Measurements from ENCODE around the gene DENND1A. TPM values are rescaled to one million over a fixed set of nuclear protein-coding genes. Genes with fewer than 3 reads are reported as not detected.

Gene DENND1A
- total RNA-seq, 3 donors from 2014 or later, result 18.4 to 21.3 (median 20.1) TPM

DNA sequence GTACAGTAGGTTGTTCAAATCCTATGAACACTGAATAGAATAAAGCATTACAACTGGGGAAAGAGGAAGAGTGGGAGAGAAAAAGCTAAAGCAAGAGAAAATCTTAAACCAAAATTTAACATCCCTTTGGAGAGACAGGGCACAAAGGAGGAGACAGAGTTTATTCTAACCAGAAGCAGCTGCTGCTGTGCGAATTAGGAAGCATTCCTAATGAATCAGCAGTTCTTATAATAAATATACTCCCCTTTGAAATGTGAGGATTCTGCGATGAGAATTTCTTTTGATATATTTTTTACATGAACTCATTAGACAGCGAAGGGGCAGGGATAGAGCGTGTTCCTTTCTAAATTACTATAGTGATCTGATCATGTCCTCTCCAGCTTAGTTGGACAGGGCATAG is 233.4 kb downstream of the DENND1A start:
- H3K4me1 ChIP-seq, result no peaks in the 10 kb centered on the region
- peaks cover 0 to under 1% of the 10 kb centered on the region in 2 donors for H3K9me3 ChIP-seq
- no peaks in the 10 kb centered on the region for H3K36me3 ChIP-seq
- no peak overlapping the region for H3K4me3 ChIP-seq
- H3K27ac ChIP-seq, result no peak overlapping the region
- no peak for DNase-seq (ENCODE audit: low spot score in 2 of 2)
- TF ChIP-seq, protein P1, sequence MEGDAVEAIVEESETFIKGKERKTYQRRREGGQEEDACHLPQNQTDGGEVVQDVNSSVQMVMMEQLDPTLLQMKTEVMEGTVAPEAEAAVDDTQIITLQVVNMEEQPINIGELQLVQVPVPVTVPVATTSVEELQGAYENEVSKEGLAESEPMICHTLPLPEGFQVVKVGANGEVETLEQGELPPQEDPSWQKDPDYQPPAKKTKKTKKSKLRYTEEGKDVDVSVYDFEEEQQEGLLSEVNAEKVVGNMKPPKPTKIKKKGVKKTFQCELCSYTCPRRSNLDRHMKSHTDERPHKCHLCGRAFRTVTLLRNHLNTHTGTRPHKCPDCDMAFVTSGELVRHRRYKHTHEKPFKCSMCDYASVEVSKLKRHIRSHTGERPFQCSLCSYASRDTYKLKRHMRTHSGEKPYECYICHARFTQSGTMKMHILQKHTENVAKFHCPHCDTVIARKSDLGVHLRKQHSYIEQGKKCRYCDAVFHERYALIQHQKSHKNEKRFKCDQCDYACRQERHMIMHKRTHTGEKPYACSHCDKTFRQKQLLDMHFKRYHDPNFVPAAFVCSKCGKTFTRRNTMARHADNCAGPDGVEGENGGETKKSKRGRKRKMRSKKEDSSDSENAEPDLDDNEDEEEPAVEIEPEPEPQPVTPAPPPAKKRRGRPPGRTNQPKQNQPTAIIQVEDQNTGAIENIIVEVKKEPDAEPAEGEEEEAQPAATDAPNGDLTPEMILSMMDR (IDR thresholded peaks at IDR 0.05), result no peak
- TF ChIP-seq POLR2AphosphoS5 (IDR thresholded peaks at IDR 0.05) (no peak), POLR2A (IDR thresholded peaks at IDR 0.05) (no peak)
- no peaks in the 10 kb centered on the region for H3K27me3 ChIP-seq
- intact Hi-C loops (cut with DNase I; ENCODE audit: low total_unique reads), result no loop called here

- no peak for DNase-seq (ENCODE audit: low spot score in 2 of 2)
- no peaks in the 10 kb centered on the region for H3K36me3 ChIP-seq
Observed at GRCh38 chr9:123695386-123695785, 234.5 kb downstream of the DENND1A start.

DNA sequence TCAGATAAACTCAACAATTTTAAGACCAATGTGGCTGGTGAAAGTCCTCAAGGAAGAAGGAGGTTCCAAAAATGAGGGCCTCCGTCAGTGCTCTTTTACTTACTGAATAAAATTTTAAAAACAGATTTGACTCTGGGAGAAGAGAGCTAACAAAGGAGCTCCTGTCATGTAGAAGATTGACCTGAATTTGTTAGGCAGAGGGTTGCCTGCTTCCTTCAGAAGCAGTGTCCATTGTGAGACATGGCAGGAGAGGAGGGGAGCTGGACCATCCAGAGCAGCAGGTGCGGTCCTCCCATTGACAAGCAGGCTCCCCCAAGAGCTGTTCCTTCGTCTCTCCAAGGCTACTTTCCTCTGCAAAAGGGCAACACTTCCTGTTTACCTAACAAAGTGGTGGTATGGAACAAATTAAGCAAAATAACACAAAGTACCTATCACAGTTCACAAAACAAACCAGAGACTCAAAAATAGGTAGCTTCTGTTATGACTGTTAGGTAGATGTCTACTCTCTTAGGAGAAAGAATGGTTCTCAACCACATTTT is 238.1 kb downstream of the DENND1A start:
- H3K4me3 ChIP-seq, result no peak overlapping the region
- no peak for TF ChIP-seq POLR2AphosphoS5 (IDR thresholded peaks at IDR 0.05)
- TF ChIP-seq POLR2A (IDR thresholded peaks at IDR 0.05), result no peak
- TF ChIP-seq, protein P1 (IDR thresholded peaks at IDR 0.05), result no peak

More at GRCh38 chr9:123695386-123695785, 234.5 kb downstream of the DENND1A start:
- Histone ChIP-seq H3K27ac (no peak overlapping the region), H3K9me3 (no peaks in the 10 kb centered on the region), H3K4me3 (no peak overlapping the region), H3K27me3 (no peaks in the 10 kb centered on the region), H3K4me1 (no peaks in the 10 kb centered on the region)
- TF ChIP-seq, protein P1 (IDR thresholded peaks at IDR 0.05), result no peak
- no peak for TF ChIP-seq POLR2A (IDR thresholded peaks at IDR 0.05)
- TF ChIP-seq POLR2AphosphoS5 (IDR thresholded peaks at IDR 0.05), result no peak
- intact Hi-C loops (cut with DNase I; ENCODE audit: low total_unique reads), result no loop called here

GRCh38 chr9:123689701-123690428 is 240.1 kb downstream of the DENND1A start:
- H3K4me3 ChIP-seq, result no peak overlapping the region
- intact Hi-C loops (cut with DNase I; ENCODE audit: low total_unique reads), result no loop called here
- H3K9me3 ChIP-seq, result no peaks in the 10 kb centered on the region
- no peaks in the 10 kb centered on the region for H3K4me1 ChIP-seq
- no peak for DNase-seq (ENCODE audit: low spot score in 2 of 2)
- H3K27ac ChIP-seq, result no peak overlapping the region
- TF ChIP-seq, protein P1 (IDR thresholded peaks at IDR 0.05), result no peak
- no peak for TF ChIP-seq POLR2A (IDR thresholded peaks at IDR 0.05)
- no peak for TF ChIP-seq POLR2AphosphoS5 (IDR thresholded peaks at IDR 0.05)
- no peaks in the 10 kb centered on the region for H3K27me3 ChIP-seq
- H3K36me3 ChIP-seq, result no peaks in the 10 kb centered on the region

More for the DNA sequence above, 238.1 kb downstream of the DENND1A start:
- intact Hi-C loops (cut with DNase I; ENCODE audit: low total_unique reads), result no loop called here
- Histone ChIP-seq H3K27ac (no peak overlapping the region), H3K36me3 (no peaks in the 10 kb centered on the region), H3K27me3 (no peaks in the 10 kb centered on the region), H3K9me3 (no peaks in the 10 kb centered on the region), H3K4me1 (no peaks in the 10 kb centered on the region)
- no peak for DNase-seq (ENCODE audit: low spot score in 2 of 2)

- Histone ChIP-seq H3K27ac (no peak overlapping the region), H3K4me1 (no peaks in the 10 kb centered on the region), H3K36me3 (no peaks in the 10 kb centered on the region), H3K4me3 (no peak overlapping the region), H3K9me3 (no peaks in the 10 kb centered on the region), H3K27me3 (no peaks in the 10 kb centered on the region)
- TF ChIP-seq POLR2AphosphoS5 (IDR thresholded peaks at IDR 0.05) (no peak), POLR2A (IDR thresholded peaks at IDR 0.05) (no peak)
- TF ChIP-seq, protein P1 (IDR thresholded peaks at IDR 0.05), result no peak
- intact Hi-C loops (cut with DNase I; ENCODE audit: low total_unique reads), result no loop called here
- DNase-seq (ENCODE audit: low spot score in 2 of 2), result no peak
Observed at GRCh38 chr9:123687246-123687751, 242.6 kb downstream of the DENND1A start.
